WERI-Rb-1 (cell line): ENCODE data around the gene NUP188.

Source experiments
- DNase-seq: peaks from one replicate; pipeline ENCODE4 v3.0.0-alpha.2; 2020
- H3K27ac ChIP-seq: fragments of 250-450 bp; sonication (Bioruptor Pico); 2 replicates; pipeline ENCODE4 v1.5.1; 2020; ENCODE audit warnings: mild to moderate bottlenecking, moderate library complexity
- H3K27me3 ChIP-seq: fragments of 250-450 bp; sonication (Bioruptor Pico); 2 replicates; pipeline ENCODE4 v1.5.1; 2021; ENCODE audit warnings: mild to moderate bottlenecking, low read depth, moderate library complexity; ENCODE audit not compliant: insufficient read depth, severe bottlenecking
- H3K36me3 ChIP-seq: fragments of 250-450 bp; sonication (Bioruptor Pico); 2 replicates; pipeline ENCODE4 v1.5.1; 2020; ENCODE audit warnings: mild to moderate bottlenecking, moderate library complexity
- H3K4me3 ChIP-seq: 2 replicates; pipeline ENCODE4 v1.5.1; 2011; ENCODE audit warnings: low read depth, mild to moderate bottlenecking, control low read depth, low read length
- H3K9me3 ChIP-seq: fragments of 250-450 bp; sonication (Bioruptor Pico); 2 replicates; pipeline ENCODE4 v1.5.1; 2021; ENCODE audit warnings: mild to moderate bottlenecking, moderate library complexity; ENCODE audit not compliant: severe bottlenecking
- TF ChIP-seq, protein P1 (sequence below): IDR thresholded peaks from 2 replicates; pipeline ENCODE4 v1.5.1; 2011; ENCODE audit warnings: low read depth, mild to moderate bottlenecking, control low read depth, inconsistent platforms, low read length

The NUP188 gene

DNA sequence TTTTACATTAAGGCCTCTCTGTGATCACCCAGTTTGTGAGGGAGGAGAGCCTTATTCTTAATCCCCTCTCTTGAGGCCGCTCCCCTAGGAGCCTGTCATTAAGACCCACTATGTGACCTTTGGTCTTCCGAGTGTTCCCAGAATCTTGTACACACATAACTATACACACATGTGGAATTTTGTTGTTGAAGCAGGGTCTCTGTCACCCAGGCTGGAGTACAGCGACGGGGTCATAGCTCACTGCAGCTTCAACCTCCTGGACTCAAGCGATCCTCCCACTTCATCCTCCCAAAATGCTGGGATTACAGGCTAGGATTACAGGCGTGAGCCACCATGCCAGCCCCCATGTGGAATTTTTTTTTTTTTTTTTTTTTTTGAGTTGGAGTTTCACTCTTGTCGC is 41.5 kb upstream of the NUP188 start:
- no peaks in the 10 kb centered on the region for H3K27me3 ChIP-seq
- no peak overlapping the region for H3K27ac ChIP-seq
- DNase-seq, result no peak
- H3K4me3 ChIP-seq, result no peak overlapping the region
- H3K36me3 ChIP-seq, result peaks cover 46% of the 10 kb centered on the region
- no peaks in the 10 kb centered on the region for H3K9me3 ChIP-seq
- TF ChIP-seq, protein P1, sequence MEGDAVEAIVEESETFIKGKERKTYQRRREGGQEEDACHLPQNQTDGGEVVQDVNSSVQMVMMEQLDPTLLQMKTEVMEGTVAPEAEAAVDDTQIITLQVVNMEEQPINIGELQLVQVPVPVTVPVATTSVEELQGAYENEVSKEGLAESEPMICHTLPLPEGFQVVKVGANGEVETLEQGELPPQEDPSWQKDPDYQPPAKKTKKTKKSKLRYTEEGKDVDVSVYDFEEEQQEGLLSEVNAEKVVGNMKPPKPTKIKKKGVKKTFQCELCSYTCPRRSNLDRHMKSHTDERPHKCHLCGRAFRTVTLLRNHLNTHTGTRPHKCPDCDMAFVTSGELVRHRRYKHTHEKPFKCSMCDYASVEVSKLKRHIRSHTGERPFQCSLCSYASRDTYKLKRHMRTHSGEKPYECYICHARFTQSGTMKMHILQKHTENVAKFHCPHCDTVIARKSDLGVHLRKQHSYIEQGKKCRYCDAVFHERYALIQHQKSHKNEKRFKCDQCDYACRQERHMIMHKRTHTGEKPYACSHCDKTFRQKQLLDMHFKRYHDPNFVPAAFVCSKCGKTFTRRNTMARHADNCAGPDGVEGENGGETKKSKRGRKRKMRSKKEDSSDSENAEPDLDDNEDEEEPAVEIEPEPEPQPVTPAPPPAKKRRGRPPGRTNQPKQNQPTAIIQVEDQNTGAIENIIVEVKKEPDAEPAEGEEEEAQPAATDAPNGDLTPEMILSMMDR, result no peak

DNA sequence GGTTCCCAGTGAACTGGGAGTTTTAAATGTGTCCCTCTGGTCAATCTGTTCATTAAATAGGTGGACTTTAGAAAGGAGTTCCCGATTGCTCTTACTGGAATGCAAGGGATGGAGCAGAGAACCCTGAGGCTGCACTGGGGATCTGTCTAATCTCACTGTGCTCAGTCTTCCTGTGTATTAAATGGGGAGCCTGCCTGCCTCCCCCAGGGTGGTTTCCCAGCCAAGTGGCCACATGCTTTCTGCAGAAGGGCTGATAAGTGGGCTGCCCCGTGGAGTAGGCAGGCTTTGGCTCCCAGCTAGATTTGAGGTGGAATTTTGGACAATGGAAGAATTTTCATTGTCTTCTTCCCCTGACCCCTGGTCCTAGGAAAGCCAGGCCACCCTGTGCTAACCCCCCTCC is 40.8 kb upstream of the NUP188 start:
- DNase-seq, result no peak
- Histone ChIP-seq H3K36me3 (peaks cover 53% of the 10 kb centered on the region), H3K27me3 (no peaks in the 10 kb centered on the region), H3K27ac (no peak overlapping the region), H3K4me3 (no peak overlapping the region), H3K9me3 (no peaks in the 10 kb centered on the region)
- TF ChIP-seq, protein P1, result no peak

GRCh38 chr9:128908372-128908771 is 39.1 kb upstream of the NUP188 start:
- no peak for DNase-seq
- Histone ChIP-seq H3K27me3 (no peaks in the 10 kb centered on the region), H3K27ac (no peak overlapping the region), H3K4me3 (no peak overlapping the region), H3K9me3 (no peaks in the 10 kb centered on the region), H3K36me3 (peaks cover 67% of the 10 kb centered on the region)
- TF ChIP-seq, protein P1, result no peak

DNA sequence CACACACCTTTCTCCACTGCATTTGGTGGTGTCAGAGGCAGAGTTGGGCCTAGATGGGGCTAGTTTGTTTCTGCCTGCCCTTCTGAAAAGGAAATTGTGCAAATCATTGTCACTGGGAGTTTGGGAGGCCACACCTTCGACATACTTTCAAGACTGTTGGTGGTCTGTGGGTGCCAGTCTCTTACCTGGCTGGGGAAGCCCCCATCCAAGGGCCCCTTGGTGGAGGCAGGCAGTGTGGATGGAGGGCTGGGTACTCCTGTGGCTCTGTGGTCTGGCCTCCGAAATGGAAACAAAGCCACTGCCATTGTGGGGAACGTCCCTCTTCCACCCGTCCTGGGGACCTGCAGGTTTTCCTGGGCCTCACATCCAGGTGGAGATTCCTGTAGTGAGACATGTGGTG is 37.6 kb upstream of the NUP188 start:
- H3K36me3 ChIP-seq, result peaks cover 79% of the 10 kb centered on the region

GRCh38 chr9:128910906-128911305 is 36.6 kb upstream of the NUP188 start:
- H3K27me3 ChIP-seq, result no peaks in the 10 kb centered on the region
- DNase-seq, result no peak
- H3K9me3 ChIP-seq, result no peaks in the 10 kb centered on the region
- H3K27ac ChIP-seq, result no peak overlapping the region
- H3K36me3 ChIP-seq, result peaks cover 84% of the 10 kb centered on the region
- H3K4me3 ChIP-seq, result no peak overlapping the region
- TF ChIP-seq, protein P1, result no peak

More for the DNA sequence above, 37.6 kb upstream of the NUP188 start:
- TF ChIP-seq, protein P1, result no peak
- no peak overlapping the region for H3K4me3 ChIP-seq
- DNase-seq, result no peak
- H3K27ac ChIP-seq, result no peak overlapping the region
- no peaks in the 10 kb centered on the region for H3K27me3 ChIP-seq
- no peaks in the 10 kb centered on the region for H3K9me3 ChIP-seq

DNA sequence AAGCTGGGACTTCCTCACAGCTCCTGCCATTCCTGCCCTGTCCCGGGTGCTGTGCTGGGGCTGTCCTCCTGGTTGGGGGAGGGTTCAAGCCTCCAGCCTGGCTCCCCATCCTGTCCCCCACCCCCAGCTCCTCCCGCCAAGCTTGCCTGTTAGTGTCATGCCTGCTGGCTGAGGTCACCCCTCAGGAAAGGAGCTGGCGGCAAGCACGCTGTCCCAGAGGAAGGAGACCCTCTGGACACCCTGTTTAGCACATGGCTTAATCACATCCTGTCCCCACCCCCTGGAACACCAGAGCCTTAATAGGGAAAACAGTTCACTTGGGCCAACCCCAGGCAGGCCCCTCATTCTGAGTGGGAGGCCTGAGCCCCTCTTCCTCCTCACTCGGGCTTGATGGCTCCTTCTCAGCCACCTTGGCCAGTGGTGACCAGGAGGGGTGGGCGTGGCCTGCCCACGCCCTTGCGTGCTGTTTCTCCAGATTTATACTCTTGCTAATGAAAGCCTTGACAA is 35.9 kb upstream of the NUP188 start:
- no peaks in the 10 kb centered on the region for H3K9me3 ChIP-seq
- TF ChIP-seq, protein P1, result no peak
- H3K36me3 ChIP-seq, result peaks cover 89% of the 10 kb centered on the region
- no peak for DNase-seq
- H3K27me3 ChIP-seq, result no peaks in the 10 kb centered on the region
- no peak overlapping the region for H3K4me3 ChIP-seq
- no peak overlapping the region for H3K27ac ChIP-seq
